OCI-LY3 (cell line): Measurements from ENCODE around the gene METTL1.

Experiments used
- EZH2phosphoT487 ChIP-seq: fragments of 200-600 bp; shearing (Covaris generic); IDR thresholded peaks from 2 replicates; pipeline ENCODE4 v1.6.1; 2018; ENCODE audit warnings: antibody characterized with exemption, mixed run types, low read depth
- TF ChIP-seq, protein P1 (sequence below): fragments of 200-600, 300-600 bp; sonication (generic); IDR thresholded peaks from 2 replicates; pipeline ENCODE4 v1.5.1; 2014; ENCODE audit warnings: antibody characterized with exemption, low read length, low read depth

DNA sequence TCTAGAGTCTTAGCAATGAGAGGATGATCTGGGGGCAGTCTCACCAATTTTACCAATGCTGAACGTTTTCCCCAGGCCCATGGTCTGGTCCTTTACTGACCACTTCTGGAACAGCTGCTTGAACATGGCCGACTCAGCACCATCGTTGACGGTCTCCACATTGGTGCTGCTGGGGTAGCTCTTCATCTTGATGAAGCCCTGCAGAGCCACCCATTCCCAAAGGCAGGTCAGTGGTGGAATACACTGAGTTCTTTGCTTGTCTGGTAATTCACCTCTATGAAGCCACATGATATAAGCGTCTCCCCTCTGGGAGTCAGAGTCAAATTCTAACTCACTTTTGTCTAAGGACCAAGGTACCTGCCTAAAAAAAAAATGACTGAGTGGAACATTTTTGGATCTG is 36.4 kb upstream of the METTL1 start:
- TF ChIP-seq, protein P1, sequence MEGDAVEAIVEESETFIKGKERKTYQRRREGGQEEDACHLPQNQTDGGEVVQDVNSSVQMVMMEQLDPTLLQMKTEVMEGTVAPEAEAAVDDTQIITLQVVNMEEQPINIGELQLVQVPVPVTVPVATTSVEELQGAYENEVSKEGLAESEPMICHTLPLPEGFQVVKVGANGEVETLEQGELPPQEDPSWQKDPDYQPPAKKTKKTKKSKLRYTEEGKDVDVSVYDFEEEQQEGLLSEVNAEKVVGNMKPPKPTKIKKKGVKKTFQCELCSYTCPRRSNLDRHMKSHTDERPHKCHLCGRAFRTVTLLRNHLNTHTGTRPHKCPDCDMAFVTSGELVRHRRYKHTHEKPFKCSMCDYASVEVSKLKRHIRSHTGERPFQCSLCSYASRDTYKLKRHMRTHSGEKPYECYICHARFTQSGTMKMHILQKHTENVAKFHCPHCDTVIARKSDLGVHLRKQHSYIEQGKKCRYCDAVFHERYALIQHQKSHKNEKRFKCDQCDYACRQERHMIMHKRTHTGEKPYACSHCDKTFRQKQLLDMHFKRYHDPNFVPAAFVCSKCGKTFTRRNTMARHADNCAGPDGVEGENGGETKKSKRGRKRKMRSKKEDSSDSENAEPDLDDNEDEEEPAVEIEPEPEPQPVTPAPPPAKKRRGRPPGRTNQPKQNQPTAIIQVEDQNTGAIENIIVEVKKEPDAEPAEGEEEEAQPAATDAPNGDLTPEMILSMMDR, result no peak
- no peak for TF ChIP-seq EZH2phosphoT487
